Stimulated activated CD4-positive, alpha-beta T cell treated with anti-CD3 and anti-CD28 coated beads, Interleukin-1b, Interleukin-23, amount 100 ng/mL, for 24 hours (primary cell): ENCODE results near the gene GUCY1A1.

ENCODE experiments used
- DNase-seq, 4 experiments: peaks; one replicate each; pipeline ENCODE4 v3.0.0-alpha.2; 2020; ENCODE audit warnings: low read depth in 4 of 4, low spot score in 1 of 4

Gene GUCY1A1

DNA sequence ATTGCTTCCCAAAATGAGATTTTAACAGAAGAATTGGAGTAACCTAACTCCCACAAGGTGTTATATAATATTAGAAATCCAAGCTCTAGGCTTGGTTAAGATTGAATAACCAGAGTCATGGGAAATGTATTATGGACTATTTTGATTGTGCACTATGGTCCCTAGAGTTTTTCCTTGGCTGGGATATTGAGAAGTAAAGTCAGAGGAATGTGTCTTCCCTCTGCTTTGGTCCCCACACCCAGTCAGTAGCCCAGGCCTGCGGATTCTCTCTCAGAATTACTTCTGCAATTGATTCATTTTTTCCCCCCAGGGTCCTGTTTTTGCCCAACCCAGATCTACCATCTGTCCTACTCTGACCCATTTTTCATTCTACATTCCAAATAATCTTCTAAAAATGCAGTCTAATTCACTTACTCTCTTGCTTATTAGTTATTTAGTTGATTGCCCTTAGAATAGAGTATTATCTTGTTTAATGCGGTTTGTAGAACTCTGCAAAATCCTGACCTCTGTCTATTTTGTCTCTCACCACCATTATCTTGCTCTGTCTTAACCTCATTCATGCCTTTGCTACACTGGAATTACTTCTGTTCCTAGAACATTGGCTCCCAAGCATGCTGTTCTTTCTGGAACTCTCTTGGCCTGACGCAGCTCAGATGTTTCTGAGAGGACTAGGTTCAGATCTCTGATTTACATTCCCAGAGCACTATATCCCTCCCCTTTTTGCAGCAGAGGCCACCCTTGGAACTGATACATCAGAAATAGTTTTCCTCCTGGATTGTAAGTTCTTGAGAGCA lies 23.6 kb downstream of the GUCY1A1 start:
- DNase-seq, result no peak

DNA sequence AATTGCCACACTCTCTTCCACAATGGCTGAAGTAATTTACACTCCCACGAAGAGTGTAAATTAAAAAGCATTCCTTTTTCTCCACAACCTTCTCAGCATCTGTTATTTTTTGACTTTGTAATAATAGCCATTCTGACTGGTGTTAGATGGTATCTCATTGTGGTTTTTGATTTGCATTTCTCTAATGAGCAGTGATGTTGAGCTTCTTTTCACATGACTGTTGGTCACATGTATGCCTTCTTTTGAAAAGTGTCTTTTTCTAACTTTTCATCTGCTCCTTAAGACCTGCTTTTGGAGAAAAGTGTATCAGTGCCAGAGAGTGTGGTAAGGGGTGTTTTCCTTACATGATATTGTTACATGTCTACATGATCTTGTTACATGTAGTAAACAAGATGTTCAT lies 25.7 kb downstream of the GUCY1A1 start:
- DNase-seq, result no peak

DNA sequence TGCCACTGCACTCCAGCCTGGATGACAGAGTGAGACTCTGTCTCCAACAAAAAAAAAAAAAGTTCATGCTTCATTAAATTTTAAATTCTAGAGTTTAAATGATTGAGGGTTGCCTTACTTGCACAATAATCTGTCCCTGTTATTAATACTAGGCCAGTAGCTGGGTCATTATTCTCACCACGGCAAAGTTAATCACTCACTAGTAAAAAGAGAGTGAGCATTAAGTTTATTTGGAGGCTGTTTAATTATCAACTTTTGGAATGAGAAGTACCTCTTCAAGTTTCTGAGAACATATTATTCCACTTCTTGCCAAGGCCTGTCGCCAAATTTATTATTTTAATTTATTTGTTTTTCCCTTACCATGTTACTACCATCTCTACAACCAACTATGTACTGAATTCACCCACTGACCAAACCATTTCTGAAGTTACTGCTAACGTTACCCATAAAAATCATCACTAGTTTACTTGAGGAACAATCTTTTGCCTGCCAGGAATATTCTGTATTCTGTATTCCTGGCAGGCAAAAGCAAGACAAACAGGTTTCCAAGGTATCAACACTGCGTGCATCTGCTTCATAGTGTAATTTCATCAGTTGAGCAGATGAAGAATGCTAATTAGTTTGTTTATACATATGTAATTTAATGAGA lies 26.5 kb downstream of the GUCY1A1 start:
- DNase-seq, result no peak

DNA sequence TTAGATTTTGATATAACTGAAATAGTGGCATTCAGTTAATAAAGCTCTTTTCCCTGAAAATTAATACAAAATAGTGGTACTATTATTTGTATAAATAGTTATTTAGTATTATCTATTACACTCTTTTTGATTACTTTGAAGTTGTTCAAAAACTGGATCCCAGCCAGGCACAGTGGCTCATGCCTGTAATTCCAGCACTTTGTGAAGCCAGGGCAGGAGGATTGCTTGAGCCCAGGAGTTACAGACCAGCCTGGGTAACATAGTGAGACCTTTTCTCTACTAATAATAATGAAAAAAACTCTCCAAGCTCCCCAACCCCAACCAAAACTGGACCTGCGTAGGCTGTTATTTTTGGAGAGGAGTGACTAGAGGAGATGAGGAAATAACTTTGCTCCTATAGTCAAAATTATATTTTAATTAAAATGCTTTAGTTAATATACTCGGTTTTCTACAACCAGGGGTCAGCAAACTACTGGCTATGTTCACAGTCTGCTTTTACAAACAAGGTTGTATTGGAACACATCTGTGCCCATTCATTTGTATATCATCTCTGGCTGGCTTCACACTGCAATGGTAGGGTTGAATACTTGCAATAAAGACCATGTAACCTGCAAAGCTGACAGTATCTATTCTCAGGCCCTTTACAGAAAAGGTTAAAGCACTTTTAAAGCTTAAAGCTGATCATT lies 27.6 kb downstream of the GUCY1A1 start:
- DNase-seq, result no peak

DNA sequence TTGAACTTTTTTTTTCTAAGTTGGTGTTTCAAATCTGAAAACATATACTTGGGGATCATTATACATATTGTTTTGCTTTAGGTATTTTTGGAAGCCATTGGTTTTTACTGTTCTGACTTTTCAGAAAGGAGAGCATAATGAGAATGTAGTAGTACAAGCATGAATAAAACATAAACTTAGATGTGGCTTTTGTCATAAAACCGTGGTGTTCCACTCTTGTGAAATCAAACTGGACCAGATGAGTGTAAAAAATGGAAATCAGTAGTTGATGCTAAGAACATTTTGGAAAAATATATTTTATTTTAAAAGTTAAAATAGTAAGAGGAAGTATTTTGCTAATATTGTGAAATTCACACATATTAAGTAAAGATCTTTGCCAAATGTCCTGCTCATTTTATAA lies 29.6 kb downstream of the GUCY1A1 start:
- DNase-seq, result no peak

DNA sequence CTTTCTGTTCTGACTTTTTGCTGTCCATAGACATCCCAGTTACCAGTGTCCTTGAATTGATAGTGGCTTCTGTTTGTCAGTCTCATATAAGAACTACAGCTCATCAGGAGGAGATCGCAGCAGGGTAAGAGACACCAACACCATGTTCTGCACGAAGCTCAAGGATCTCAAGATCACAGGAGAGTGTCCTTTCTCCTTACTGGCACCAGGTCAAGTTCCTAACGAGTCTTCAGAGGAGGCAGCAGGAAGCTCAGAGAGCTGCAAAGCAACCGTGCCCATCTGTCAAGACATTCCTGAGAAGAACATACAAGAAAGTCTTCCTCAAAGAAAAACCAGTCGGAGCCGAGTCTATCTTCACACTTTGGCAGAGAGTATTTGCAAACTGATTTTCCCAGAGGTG lies 30.1 kb downstream of the GUCY1A1 start:
- no peak for DNase-seq

DNA sequence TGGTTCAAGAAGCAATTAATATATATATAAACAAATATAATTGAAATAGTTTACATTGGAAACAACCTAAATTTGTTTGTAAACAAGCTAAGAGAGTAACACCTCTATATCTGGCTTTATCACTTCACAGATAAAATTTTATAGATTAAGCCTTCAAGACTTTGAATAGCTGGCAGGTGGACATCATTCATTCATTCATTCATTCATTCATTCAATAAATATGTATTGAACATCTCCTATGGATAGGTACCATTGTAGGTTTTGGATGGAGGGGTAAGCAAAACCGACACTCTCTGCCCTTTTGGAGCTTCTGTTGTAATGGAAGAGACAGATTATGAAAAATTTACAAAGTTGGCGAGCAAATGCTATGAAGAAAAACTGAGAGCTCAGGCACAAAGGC lies 35.2 kb downstream of the GUCY1A1 start:
- DNase-seq, result no peak

DNA sequence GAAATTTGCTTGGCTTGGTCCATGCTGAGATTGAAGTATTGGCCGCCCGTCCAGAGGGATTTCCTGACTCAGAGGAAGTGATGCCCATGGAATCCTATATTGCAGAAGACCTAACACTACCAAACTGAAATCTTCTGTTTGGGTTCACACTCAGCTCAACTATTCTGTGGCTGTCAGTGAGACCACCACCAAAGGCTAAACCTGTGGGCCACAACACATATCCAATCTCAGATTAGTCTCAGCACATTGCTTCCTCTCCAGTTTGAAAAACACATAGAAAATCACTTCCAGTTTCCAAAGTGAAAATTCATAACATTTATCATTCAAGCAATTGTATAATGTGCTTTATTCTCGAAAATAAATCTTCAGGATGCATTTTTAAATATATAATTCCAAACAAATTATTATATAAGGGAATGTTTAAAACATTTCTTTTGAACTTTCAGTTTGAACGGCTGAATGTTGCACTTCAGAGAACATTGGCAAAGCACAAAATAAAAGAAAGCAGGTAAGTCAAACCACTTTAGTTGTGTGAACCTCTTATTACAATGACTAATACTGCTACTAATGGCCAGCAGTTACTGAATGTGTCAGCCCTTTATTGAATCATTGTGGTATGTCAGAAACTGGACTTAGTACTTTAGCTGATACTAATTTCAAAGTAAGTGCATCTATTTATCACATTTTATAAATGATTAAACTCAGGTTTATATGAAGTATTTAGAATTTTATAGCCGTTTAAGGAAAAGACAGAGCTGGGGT lies 37.0 kb downstream of the GUCY1A1 start:
- DNase-seq, result no peak

DNA sequence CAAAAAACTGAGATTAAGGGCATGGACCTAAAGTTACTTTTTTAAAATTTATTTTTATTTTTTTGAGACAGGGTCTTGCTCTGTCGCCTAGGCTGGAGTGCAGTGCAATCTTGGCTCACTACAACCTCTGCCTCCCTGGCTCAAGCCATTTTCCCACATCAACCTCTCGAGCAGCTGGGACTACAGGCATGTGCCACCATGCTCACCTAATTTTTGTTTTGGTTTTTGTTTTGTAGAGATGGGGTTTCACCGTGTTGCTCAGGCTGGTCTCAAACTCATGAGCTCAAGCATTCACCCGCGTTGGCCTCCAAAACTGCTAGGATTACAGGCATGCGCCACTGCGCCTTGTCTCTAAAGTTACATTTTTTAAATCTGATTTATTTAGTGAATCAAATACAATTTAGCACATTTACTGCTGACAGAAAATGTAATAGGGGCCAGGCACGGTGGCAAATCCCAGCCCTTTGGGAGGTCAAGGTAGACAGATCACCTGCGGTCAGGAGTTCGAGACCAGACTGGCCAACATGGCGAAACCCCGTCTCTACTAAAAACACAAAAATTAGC lies 38.3 kb downstream of the GUCY1A1 start:
- DNase-seq, result no peak

DNA sequence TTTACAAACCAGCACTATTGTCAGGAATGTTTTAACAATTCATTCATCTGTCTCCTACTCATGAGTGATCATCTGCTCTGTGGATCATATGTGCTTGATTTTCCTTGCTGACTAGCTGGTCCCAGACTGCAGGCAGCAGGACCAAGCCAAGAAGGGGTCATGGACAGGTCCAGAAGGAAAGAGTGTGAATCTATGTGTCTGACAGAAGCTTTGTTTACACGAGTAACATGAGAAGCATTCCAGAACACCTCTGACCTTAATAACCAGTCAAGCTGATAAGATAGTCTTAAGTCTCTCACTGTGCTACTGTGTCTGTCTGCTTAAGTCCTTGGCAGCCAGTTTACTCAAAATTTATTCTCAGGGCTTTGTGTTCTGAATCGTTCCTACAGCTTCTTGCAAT lies 39.0 kb downstream of the GUCY1A1 start:
- DNase-seq, result no peak

DNA sequence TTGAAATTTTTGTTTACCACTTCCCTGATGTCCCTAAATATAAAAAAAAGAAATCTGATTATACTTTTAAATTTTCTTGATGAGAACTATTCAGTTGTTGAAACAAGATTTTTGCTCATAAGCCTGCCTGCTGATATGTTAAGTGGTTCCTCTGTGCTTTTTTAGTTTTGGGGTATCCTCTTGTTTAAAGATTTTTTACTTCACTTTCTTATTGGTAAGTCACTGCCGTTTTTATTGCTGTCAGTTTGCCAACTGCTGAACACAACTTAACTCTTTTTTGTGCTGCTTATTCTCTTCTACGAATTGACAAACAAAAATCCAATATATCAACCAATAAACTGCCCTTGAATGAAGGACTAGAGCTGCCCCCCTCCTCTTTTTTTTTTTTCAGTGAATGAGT lies 39.5 kb downstream of the GUCY1A1 start:
- no peak for DNase-seq

DNA sequence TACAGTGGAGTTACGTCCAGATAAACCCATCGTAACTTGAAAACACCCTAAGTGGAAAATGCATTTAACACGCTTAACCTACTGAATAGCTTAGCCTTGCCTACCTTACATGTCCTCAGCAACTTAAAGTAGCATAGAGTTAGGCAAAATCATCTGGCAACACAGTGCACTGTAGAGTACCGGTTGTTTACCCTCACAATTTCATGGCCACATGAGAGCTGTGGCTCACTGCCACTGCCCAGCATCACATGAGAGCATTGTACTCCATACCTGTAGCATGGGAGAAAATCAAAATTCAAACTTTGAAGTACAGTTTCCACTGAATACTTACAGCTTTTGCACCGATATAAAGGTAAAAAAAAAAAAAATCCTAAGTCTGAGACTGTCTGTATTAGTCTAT lies 40.6 kb downstream of the GUCY1A1 start:
- DNase-seq, result no peak

DNA sequence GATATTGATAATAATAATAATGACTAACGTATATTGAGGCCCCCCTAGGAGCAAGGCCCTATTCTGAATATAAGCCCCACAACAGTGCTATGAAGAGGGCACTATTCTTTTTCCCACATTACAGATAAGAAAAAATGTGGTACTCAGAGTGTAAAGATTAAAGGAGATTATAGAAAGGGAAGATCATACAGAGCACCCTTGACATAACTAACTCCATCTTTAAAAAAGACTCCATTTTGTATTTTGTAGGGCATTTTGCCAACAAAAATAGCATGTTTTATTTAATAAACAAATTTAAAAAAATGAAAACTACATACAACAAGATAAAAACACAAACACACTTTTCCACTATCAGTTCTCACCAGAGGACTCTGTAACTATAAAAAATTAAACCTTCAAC lies 42.1 kb downstream of the GUCY1A1 start:
- DNase-seq, result no peak

DNA sequence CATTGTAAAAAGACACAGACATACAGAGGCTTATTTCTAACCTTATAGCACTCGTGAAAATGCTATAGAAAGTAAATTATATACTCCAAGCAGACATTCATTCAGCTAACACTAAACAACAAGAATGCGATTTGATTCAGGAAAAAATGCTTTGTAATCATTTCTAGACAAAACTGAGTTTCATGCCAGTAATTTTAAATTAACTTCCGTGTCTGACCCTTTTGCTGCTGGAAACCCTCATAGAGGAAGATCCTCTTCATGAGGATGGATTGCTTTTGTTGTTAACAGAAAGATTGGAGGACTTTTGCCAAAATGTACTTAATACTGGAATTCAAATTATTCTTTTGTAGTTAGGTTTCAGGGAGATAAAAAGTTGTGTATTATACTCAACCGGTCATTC lies 43.3 kb downstream of the GUCY1A1 start:
- no peak for DNase-seq

DNA sequence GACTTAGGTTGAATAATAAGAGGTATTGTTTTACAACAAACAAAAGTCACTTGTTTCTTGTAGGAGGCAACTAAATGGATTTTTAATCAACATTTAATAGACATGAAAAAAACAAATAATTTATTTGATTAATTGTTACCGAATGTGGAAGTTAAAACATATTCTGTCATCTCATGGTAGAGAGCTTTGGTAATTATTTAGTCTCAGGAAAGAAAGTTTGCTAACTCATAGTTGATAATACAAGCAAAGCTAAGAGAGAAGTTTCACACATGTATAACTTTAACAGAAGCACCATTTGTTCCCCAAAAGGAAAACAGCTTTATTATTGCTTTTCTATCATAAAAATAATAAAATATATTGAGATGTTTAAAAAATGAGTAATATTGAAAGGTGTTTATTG lies 44.9 kb downstream of the GUCY1A1 start:
- no peak for DNase-seq

DNA sequence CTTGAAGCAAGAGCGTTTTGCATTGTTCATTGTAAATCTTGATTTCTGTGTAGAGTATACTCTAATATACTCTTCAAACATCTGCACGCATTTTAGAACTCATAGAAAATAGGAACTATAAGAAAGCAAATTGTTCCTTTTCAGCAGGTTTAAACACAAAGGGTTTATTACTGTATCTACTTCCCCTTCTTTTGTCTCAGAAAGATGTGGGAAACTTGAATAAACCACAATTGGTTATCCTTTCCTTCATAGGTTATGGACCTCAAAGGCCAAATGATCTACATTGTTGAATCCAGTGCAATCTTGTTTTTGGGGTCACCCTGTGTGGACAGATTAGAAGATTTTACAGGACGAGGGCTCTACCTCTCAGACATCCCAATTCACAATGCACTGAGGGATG lies 46.2 kb downstream of the GUCY1A1 start:
- DNase-seq, result no peak

DNA sequence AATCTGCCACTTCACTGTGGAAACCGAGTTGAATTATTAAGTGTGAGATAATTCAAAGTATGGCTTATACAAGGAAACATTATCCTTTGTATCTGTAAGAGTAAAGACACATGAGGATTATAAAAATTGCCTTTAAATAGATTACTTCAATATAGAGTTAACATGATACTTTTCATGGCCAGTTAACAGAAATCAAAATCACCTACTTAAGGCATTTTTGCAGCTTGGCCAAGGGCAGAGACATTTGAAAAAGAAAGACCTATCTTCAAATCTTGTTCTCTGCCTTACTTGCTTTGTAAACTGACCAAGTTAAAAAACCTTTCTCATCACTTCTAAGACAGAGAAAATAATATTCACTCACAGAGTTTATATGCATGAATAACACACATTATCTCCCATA lies 47.3 kb downstream of the GUCY1A1 start:
- DNase-seq, result no peak

DNA sequence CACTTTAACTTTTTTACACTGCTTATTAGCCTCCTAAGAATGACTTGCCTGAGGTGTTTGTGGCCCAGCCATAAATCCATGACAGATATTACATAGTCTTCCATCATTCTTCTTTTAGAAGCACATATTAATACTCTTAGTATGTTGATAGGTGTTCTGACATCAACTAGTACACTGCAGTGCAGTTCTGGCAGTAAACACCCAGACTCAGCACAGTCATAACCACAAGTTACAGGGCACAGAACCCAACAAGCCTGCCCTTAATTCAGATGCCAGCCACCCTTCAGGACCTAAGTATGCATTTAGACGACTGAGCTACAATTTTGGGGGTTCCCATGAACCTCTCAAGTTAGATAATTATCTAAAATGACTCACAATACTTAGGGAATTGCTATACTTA lies 55.7 kb downstream of the GUCY1A1 start:
- no peak for DNase-seq

DNA sequence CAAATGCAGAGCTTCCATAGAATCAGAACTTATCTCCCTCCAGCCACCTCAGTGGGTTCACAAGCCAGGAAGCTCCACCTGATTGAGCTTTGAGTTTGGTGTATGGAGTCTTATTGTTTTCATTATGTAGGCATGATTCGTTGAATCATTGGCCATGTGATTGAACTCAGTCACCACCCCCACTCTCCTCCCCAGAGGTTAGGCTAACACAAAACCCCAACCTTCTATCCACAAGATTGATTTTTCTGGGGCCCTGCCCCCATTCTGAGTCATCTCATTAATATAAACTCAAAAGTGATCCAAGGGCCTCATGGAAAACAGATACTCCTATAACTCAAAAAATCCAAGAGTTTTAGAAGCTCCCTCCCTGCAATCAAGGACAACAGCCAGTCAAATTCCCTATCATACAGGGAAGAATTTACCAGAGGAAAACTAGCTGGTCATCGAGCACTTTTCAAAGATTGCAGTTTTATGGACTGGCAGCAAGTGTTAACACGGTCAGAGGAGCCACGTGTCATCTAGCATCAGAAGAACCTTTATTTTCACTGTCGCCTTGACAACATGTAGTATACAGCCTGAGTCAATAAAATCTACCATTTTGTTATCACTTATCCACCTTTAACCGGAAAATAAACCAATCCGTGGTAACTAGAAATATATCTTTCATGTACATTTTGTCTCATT lies 56.3 kb downstream of the GUCY1A1 start:
- DNase-seq, result no peak

DNA sequence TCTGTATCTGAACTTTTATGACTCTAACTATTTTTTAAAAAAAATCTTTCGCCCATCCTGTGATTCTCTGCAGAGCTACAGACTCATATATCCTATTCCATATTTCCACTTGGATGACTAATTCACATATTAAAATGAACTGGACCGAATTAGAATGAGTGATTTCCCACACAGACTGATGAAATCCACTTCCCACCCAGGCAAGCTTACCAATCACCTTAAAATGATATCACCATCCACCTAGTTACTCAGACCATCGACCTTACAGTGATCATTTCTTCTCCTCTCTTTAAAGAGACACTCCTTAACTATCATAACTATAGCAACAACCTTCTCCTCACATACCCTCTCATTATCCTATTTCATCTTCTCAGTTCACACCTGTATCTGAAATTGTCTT lies 58.1 kb downstream of the GUCY1A1 start:
- DNase-seq, result no peak

DNA sequence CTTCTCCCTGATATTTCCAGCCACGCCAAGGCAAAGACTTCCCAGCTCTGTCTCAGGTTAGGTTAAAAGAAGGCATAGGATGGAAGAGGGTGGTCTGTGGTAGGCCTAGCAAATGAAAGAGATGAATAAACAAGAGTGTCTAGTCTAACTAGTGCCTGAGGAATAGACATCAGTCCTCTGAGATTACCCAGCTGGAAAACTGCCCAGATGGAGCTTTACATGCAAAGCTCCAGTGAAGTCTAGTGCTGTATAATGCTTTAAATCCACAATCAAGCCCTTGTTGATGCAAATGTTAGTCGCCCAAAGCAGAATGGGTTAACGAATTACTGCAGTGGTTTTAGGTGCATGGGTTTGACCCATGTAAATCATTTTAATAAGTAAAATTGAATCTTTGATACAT lies 67.4 kb downstream of the GUCY1A1 start:
- DNase-seq, result no peak
